AG09319 (cell line): Measurements from ENCODE around the gene AP3D1.

Experiments
- DNase-seq: peaks from one replicate; pipeline ENCODE4 v3.0.0-alpha.2; 2010; ENCODE audit warnings: low read depth; ENCODE audit errors: extremely low read depth
- CTCF ChIP-seq: IDR thresholded peaks from 2 replicates; pipeline ENCODE4 v1.5.1; 2011; ENCODE audit warnings: low read depth, mild to moderate bottlenecking, inconsistent platforms, low read length, moderate library complexity

Gene AP3D1

GRCh38 chr19:2076526-2076944 lies 74.8 kb downstream of the AP3D1 start:
- no peak for DNase-seq
- no peak for TF ChIP-seq CTCF

- no peak for DNase-seq
- no peak for TF ChIP-seq CTCF
These were observed 78.4 kb downstream of the AP3D1 start for GRCh38 chr19:2072757-2073551.

- no peak for DNase-seq
- no peak for TF ChIP-seq CTCF
These were observed 80.2 kb downstream of the AP3D1 start for GRCh38 chr19:2070986-2071673.

GRCh38 chr19:2070436-2070827 lies 80.9 kb downstream of the AP3D1 start:
- no peak for TF ChIP-seq CTCF
- DNase-seq, result no peak

- TF ChIP-seq CTCF, result peak; percentile 14
These were observed 86.4 kb downstream of the AP3D1 start for GRCh38 chr19:2064788-2065524.

GRCh38 chr19:2064395-2064787 lies 87.0 kb downstream of the AP3D1 start:
- no peak for TF ChIP-seq CTCF
- no peak for DNase-seq

More at GRCh38 chr19:2064788-2065524, 86.4 kb downstream of the AP3D1 start:
- DNase-seq, result no peak

GRCh38 chr19:2063824-2064223 lies 87.5 kb downstream of the AP3D1 start:
- no peak for TF ChIP-seq CTCF
- DNase-seq, result no peak
